Prostate gland (tissue), 2 donors: Measurements from ENCODE around the gene SBF1. TPM values are rescaled to one million over a fixed set of nuclear protein-coding genes. Genes with fewer than 3 reads are reported as not detected.
"Not testable (repeated sequence)": the region's sequence is repeated elsewhere in the genome, so short reads cannot be mapped to it uniquely, and the experiment has no call there.

Source experiments
- DNase-seq: peaks from one replicate; pipeline ENCODE4 v3.0.0-alpha.2; 2019; ENCODE audit warnings: low spot score
- H3K27ac ChIP-seq, 2 donors: fragments of 200-600 bp; sonication (generic); 2 replicates each; pipeline ENCODE4 v1.5.1; 2017 to 2019
- H3K27me3 ChIP-seq: fragments of 200-600 bp; sonication (generic); replicated peaks from 2 replicates; pipeline ENCODE4 v1.5.1; 2019; ENCODE audit not compliant: insufficient read depth
- H3K36me3 ChIP-seq, 2 donors: fragments of 200-600 bp; sonication (generic); 1 replicate in 1 of 2; 2 replicates in 1 of 2; pipeline versions ENCODE4 v1.5.1 to v1.8.1; 2017 to 2019
- H3K4me1 ChIP-seq: fragments of 200-600 bp; sonication (generic); replicated peaks from 2 replicates; pipeline ENCODE4 v1.5.1; 2019
- H3K4me3 ChIP-seq, 2 donors: fragments of 200-600 bp; sonication (generic); 2 replicates each; pipeline ENCODE4 v1.5.1; 2017 to 2019
- H3K9me3 ChIP-seq: fragments of 200-600 bp; sonication (generic); 2 replicates; pipeline ENCODE4 v1.5.1; 2017
- POLR2A ChIP-seq: fragments of 450-650 bp; IDR thresholded peaks from one replicate; pipeline ENCODE4 v1.6.1; 2016; ENCODE audit warnings: antibody characterized with exemption, mild to moderate bottlenecking
- POLR2AphosphoS5 ChIP-seq: sonication (generic); formaldehyde crosslinking; IDR thresholded peaks from one replicate; pipeline ENCODE4 v1.6.1; 2017; ENCODE audit warnings: antibody characterized with exemption
- WGBS: methylation state at CpG from one replicate; pipeline ENCODE4 v1.1.5; 2018; 5-methylcytosine and 5-hydroxymethylcytosine counted together
- intact Hi-C: fragments of 100-400 bp; cut with DNase I; formaldehyde crosslinking; loops from one replicate; pipeline ENCODE4 v1.14.2; 2022
- total RNA-seq, 2 donors: library from RNA; depleted of rRNA; stranded (reverse); fragments of >200 nt; gene quantifications; one replicate each; pipeline ENCODE4 v1.1.0, GENCODE V29; 2016
- TF ChIP-seq, protein P1 (sequence below), 4 experiments: fragments of 200-600 bp in 2 of 4; fragments of 450-650 bp in 2 of 4; sonication (generic) in 2 of 4; IDR thresholded peaks; 1 replicate in 3 of 4; 2 replicates in 1 of 4; pipeline ENCODE4 v1.5.1; 2016 to 2019; ENCODE audit warnings: antibody characterized with exemption in 4 of 4, mild to moderate bottlenecking in 2 of 4, moderate library complexity in 2 of 4

SBF1 gene
- total RNA-seq, 2 donors from 2014 or later: 44.9 to 144 TPM

DNA sequence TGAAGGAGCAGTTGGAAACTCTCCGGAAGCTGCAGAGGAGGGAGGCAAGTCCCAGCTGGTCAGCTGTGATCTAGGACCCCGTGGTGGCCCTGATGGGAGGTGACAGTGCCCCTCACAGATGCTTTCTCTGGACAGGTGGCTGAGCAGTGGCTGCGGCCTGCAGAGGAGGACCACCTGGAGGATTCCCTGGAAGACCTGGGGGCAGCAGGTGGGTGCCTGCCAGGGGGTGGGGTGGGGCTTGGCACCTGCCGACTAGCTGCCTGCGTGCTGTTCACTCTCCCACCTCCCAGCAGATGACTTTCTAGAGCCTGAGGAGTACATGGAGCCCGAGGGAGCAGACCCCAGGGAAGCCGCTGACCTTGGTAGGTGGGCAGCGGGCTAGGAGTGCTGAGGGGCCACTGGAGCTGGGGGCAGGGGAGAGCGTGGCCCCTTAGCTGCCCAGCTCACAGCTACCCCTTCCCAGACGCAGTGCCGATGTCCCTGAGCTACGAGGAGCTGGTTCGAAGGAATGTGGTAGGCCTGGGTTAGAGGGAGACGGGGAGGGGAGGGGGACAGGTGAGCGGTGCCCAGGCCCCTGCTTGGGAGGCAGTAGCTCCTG, 47.5 kb upstream of the SBF1 start:
- H3K36me3 ChIP-seq: peaks cover 0 to 8% of the 10 kb centered on the region in 2 donors

DNA sequence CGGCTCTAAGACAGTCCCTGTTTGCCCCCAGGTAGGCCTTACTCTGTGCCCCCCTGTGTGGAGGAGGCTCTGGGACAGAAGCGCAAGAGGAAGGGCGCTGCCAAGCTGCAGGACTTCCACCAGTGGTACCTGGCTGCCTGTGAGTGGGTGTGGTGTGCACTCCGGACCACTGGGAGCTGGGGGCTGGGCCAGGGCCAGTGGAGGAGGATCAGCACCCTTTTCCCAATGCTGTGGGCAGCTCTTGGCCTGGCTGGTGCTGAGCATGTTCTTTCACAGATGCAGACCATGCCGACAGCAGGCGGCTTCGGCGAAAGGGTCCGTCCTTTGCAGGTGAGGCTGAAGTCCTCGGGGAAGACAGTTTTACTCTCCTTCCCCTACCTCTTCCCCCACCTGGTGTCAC, 46.9 kb upstream of the SBF1 start:
- no peak overlapping the region for H3K4me3 ChIP-seq
- peaks cover 0 to 8% of the 10 kb centered on the region in 2 donors for H3K36me3 ChIP-seq
- no peaks in the 10 kb centered on the region for H3K27me3 ChIP-seq
- intact Hi-C loops: no loop called here
- no peaks in the 10 kb centered on the region for H3K9me3 ChIP-seq
- H3K27ac ChIP-seq: no peak overlapping the region
- 93% methylated on average over 10 of the region's 10 CpGs for WGBS
- TF ChIP-seq POLR2AphosphoS5 (no peak), POLR2A (no peak)
- TF ChIP-seq, protein P1, sequence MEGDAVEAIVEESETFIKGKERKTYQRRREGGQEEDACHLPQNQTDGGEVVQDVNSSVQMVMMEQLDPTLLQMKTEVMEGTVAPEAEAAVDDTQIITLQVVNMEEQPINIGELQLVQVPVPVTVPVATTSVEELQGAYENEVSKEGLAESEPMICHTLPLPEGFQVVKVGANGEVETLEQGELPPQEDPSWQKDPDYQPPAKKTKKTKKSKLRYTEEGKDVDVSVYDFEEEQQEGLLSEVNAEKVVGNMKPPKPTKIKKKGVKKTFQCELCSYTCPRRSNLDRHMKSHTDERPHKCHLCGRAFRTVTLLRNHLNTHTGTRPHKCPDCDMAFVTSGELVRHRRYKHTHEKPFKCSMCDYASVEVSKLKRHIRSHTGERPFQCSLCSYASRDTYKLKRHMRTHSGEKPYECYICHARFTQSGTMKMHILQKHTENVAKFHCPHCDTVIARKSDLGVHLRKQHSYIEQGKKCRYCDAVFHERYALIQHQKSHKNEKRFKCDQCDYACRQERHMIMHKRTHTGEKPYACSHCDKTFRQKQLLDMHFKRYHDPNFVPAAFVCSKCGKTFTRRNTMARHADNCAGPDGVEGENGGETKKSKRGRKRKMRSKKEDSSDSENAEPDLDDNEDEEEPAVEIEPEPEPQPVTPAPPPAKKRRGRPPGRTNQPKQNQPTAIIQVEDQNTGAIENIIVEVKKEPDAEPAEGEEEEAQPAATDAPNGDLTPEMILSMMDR (IDR thresholded peaks at IDR 0.05): no peak
- peaks cover 7% of the 10 kb centered on the region for H3K4me1 ChIP-seq
- no peak for DNase-seq

More for the DNA sequence above, 47.5 kb upstream of the SBF1 start:
- WGBS: 89% methylated on average over 13 of the region's 15 CpGs
- no peak overlapping the region for H3K27ac ChIP-seq
- no peak for DNase-seq
- intact Hi-C loops: no loop called here
- no peaks in the 10 kb centered on the region for H3K27me3 ChIP-seq
- peaks cover 7% of the 10 kb centered on the region for H3K4me1 ChIP-seq
- H3K4me3 ChIP-seq: no peak overlapping the region
- TF ChIP-seq, protein P1 (IDR thresholded peaks at IDR 0.05): no peak
- TF ChIP-seq POLR2A (no peak), POLR2AphosphoS5 (no peak)
- H3K9me3 ChIP-seq: no peaks in the 10 kb centered on the region

DNA sequence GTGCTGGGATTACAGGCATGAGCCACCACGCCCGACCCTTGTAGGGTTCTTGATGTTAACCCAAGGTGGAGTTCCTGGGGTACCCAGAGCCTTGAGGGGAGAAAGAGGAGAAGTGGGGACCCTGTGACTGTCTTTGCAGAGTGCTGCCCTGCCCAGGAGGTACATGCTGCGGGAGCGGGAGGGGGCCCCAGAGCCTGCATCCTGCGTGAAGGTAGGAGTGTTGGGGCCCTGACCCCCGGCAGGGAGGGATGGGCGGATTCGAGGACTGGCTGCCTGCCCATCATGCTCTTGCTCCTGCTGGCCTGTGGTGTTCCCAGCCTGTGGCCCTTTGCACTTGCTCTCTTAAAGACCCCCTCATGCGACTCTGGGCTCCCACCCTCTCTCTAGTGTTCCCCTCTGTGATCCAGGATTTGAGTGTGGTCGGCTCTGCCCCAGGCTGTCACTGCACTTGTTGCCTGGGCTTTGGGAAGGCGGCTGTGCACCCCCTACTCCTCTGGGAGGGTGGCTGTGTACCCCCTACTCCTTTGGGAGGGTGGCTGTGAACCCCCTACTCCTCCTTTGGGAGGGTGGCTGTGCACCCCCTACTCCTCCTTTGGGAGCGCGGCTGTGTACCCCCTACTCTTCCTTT, 46.1 kb upstream of the SBF1 start:
- no peak overlapping the region for H3K4me3 ChIP-seq
- TF ChIP-seq, protein P1 (IDR thresholded peaks at IDR 0.05): no peak
- H3K27me3 ChIP-seq: no peaks in the 10 kb centered on the region
- no peak overlapping the region for H3K27ac ChIP-seq
- DNase-seq: no peak
- no peaks in the 10 kb centered on the region for H3K9me3 ChIP-seq
- H3K4me1 ChIP-seq: peaks cover 7% of the 10 kb centered on the region
- intact Hi-C loops: no loop called here
- WGBS: 93% methylated on average over 13 of the region's 13 CpGs
- H3K36me3 ChIP-seq: peaks cover 0 to 8% of the 10 kb centered on the region in 2 donors

DNA sequence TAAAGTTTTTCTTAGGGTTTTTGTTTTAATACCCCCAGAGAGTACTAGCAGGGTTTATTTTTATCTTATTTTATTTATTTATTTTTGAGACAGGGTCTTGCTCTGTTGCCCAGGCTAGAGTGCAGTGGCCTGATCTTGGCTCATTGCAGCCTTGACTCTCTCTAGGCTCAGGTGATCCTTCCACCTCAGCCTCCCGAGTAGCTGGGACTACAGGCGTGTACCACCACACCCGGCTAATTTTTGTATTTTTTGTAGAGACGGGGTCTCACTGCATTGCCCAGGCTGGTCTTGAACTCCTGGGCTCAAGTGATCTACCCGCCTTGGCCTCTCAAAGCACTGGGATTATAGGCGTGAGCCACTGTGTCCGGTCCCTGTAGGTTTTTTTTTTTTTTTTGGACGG, 45.3 kb upstream of the SBF1 start:
- H3K27ac ChIP-seq, H3K4me3 ChIP-seq, H3K36me3 ChIP-seq, H3K27me3 ChIP-seq, H3K9me3 ChIP-seq, intact Hi-C loops, DNase-seq, H3K4me1 ChIP-seq: not testable (repeated sequence)
- WGBS: 96% methylated on average over 8 of the region's 8 CpGs

DNA sequence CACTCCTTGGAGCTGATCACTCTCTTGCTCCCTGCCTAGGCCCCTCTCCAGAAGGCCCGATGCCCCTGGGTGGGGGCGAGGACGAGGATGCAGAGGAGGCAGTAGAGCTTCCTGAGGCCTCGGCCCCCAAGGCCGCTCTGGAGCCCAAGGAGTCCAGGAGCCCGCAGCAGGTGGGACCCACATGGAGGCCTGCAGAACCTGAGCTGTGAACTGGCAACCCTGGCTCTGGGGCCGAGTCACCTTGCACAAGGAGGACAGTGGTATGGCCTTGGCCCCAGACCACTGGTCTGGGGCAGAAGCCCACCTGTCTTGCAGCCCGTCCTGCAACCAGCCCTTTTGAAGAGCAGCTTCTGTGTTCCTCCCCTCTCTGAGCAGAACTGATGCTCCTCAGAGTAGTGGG, 44.3 kb upstream of the SBF1 start:
- Histone ChIP-seq H3K9me3 (no peaks in the 10 kb centered on the region), H3K27ac (no peak overlapping the region), H3K4me1 (no peaks in the 10 kb centered on the region), H3K27me3 (no peaks in the 10 kb centered on the region), H3K4me3 (no peak overlapping the region), H3K36me3 (peaks cover 0 to 8% of the 10 kb centered on the region in 2 donors)
- TF ChIP-seq POLR2AphosphoS5 (no peak), POLR2A (no peak)
- TF ChIP-seq, protein P1 (IDR thresholded peaks at IDR 0.05): no peak
- WGBS: 96% methylated on average over 8 of the region's 8 CpGs
- intact Hi-C loops: no loop called here
- DNase-seq: no peak
